ENCODE data around the gene ARL3. TPM values are rescaled to one million over a fixed set of nuclear protein-coding genes. Genes with fewer than 3 reads are reported as not detected.
"Not testable (repeated sequence)": the region's sequence is repeated elsewhere in the genome, so short reads cannot be mapped to it uniquely, and the experiment has no call there.

The ARL3 gene
- total RNA-seq, 2 donors from 2014 or later = 3.0 to 4.5 TPM

DNA sequence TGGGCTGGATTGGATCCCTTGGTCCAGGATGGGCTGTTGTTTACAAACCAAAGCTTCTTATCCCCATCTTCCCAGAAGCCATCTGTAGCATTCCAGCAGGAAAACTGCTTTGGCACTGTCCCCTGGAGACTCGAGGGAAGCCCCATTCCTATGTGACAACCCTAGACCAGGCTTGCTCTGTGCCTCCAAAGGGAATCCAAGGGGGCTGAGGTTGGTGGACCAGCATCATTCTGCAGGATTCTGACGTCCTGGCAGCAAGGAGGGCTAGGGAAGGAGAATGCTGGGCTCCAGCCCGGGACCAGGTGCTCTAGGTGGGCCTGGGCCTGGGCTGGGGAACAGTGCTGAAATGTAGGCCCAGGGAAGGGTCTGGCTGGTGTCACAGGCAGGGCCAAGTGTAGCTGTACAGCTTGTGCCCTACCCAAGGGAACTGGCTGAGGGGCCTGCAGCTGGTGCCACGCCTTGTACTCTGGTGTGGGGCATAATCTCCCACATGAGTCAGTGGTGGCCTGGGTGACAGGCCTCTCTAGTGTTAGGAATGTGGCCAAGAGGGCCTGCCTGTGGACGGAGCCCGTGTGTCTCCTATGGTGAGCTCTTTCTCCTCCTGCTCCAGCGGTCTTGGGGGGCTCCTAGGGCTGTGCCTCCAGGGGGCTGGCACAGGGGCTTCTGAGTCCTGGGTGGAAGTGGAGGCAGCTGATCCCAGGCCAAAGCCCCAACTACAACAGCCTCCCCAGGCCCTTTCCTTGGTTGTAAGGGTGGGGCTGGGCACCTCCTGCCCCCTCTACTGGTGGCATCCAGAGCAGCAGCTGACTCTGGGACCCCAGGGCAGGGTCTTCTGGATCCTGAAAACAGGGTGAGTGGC lies 44.8 kb downstream of the ARL3 start:
- Mint-ChIP-seq H3K4me1 (ENCODE audit: low read depth in 2 of 2) (peaks cover 9 to 15% of the 10 kb centered on the region in 2 donors), H3K27me3 (no peaks in the 10 kb centered on the region), H3K27ac (no peak overlapping the region), H3K4me3 (no peak overlapping the region), H3K36me3 (no peaks in the 10 kb centered on the region), H3K9me3 (no peaks in the 10 kb centered on the region)
- no peak for DNase-seq (ENCODE audit: low spot score)
- peak; percentile 25 to 58 for ATAC-seq

DNA sequence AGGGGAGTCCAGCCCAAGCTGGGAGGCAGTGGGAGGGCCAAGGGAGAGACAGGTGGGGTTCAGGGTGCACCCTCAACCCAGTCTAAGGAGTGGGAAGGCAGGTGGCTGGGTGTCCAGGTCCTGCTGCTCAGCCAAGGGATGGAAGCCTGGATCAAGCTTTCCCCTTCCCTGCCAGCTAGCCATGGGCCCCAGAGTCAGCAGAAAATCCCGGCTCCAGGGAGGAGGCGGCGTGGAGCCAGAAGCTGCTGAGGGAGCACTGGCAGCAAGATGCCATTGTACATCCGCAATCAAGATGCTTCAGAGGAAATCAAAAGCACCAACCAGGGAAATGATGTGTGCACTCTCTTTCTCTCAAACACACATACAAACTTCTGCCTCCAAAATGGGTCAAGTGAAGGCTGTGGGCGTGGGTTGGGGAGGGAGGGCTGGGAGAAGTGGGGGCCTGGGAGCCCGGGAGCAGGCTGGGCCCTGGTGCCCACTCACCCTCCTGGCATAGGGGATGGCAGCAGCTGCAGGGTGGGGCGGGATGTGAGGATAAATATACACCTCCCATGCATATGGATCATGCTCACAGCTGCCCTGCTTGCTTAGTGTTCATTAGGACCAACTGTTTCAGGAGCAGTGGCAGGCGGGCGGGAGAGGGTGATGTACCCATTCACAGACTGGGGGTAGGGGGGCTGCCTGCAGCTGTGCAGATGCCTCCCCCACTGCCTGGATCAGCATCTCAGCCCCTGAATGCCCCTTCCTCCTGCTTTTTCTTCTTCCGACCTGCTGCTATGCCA lies 45.7 kb downstream of the ARL3 start:
- no peak for ATAC-seq
- peak overlapping the region in 1 of 2 donors; percentile 19 for H3K27ac Mint-ChIP-seq
- H3K9me3 Mint-ChIP-seq = no peaks in the 10 kb centered on the region
- peaks cover 1 to 8% of the 10 kb centered on the region in 2 donors for H3K4me1 Mint-ChIP-seq (ENCODE audit: low read depth in 2 of 2)
- DNase-seq (ENCODE audit: low spot score) = no peak
- H3K36me3 Mint-ChIP-seq = no peaks in the 10 kb centered on the region
- H3K4me3 Mint-ChIP-seq = no peak overlapping the region
- H3K27me3 Mint-ChIP-seq = no peaks in the 10 kb centered on the region

DNA sequence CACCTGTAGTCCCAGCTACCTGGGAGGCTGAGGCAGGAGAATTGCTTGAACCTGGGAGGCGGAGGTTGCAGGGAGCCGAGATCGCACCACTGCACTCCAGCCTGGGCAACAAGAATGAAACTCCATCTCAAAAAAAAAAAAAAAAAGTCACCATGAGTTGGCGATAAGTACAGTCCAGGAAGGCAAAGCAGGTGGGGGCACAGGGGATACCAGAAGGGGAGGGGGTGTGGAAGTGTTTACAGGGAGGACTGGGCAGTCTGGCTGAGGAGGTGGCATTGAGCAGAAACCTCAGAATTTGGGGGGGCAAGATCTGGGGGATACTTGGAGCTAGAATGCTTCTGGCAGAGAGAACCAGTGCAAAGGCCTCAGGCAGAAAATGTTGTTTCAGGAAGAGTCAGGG lies 46.8 kb downstream of the ARL3 start:
- not testable (repeated sequence) for H3K36me3 Mint-ChIP-seq; H3K9me3 Mint-ChIP-seq; ATAC-seq; H3K27me3 Mint-ChIP-seq; DNase-seq (ENCODE audit: low spot score); H3K4me3 Mint-ChIP-seq; H3K4me1 Mint-ChIP-seq (ENCODE audit: low read depth in 2 of 2)
- H3K27ac Mint-ChIP-seq = peak overlapping the region in 1 of 2 donors; percentile 19

DNA sequence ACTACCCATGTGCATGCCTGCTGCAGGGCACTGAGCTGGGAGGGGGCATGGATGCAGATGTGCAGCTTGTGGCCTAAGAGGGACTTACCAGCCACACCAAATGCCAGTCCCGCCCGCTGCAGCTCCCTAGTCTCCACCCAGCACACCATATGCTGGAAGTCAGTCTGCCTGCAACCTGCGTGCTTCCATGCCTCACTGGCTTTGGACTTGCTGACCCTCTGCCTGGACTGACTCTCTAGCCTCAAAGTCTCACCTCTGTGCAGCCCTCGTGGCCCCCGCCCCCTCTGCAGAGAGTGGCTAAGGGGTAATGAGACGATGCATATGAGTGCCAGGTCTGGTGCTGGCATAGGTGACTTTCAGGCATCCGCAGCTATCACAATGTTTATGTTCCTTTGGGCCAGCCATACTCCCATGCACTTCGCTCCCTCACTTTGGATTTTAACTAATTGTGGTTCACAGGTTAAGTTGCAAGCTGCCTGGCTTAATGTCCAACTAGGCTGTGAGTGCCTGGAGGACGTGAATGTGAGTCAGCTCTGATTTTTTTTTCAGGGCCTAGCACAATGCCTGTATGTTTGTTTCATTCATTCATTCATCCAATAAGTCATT lies 48.2 kb downstream of the ARL3 start:
- H3K27ac Mint-ChIP-seq = no peak overlapping the region
- no peak overlapping the region for H3K4me3 Mint-ChIP-seq

DNA sequence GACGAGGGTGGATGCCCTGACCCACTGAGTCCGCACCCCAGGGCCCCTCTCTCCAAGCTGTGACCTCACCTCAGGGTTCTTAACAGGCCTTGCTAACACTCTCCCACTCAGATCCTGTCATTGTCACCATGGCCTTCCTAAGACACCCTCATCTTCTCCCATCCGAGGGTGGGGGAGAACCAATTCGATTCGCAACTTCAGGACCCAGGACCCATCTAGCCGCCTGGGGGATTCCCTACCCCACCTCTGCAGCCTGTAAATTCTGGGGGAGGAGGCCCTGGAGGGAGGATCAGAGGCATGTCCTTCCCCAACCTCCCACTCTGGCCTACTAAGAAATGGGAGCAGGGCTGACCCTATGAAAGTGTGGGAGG lies 52.6 kb downstream of the ARL3 start:
- Mint-ChIP-seq H3K27me3 (no peaks in the 10 kb centered on the region), H3K9me3 (no peaks in the 10 kb centered on the region), H3K4me3 (peak overlapping the region; percentile 50), H3K27ac (peak overlapping the region; percentile 88 to 93), H3K4me1 (ENCODE audit: low read depth in 2 of 2) (peaks cover 16 to 28% of the 10 kb centered on the region in 2 donors), H3K36me3 (peaks cover 5% of the 10 kb centered on the region)
- DNase-seq (ENCODE audit: low spot score) (no peak), ATAC-seq (peak; percentile 64 to 65)

More for the DNA sequence above, 48.2 kb downstream of the ARL3 start:
- H3K4me1 Mint-ChIP-seq (ENCODE audit: low read depth in 2 of 2) = peaks cover 6 to 17% of the 10 kb centered on the region in 2 donors
- H3K9me3 Mint-ChIP-seq = no peaks in the 10 kb centered on the region
- no peaks in the 10 kb centered on the region for H3K27me3 Mint-ChIP-seq
- no peak for DNase-seq (ENCODE audit: low spot score)
- H3K36me3 Mint-ChIP-seq = no peaks in the 10 kb centered on the region
- ATAC-seq = no peak

DNA sequence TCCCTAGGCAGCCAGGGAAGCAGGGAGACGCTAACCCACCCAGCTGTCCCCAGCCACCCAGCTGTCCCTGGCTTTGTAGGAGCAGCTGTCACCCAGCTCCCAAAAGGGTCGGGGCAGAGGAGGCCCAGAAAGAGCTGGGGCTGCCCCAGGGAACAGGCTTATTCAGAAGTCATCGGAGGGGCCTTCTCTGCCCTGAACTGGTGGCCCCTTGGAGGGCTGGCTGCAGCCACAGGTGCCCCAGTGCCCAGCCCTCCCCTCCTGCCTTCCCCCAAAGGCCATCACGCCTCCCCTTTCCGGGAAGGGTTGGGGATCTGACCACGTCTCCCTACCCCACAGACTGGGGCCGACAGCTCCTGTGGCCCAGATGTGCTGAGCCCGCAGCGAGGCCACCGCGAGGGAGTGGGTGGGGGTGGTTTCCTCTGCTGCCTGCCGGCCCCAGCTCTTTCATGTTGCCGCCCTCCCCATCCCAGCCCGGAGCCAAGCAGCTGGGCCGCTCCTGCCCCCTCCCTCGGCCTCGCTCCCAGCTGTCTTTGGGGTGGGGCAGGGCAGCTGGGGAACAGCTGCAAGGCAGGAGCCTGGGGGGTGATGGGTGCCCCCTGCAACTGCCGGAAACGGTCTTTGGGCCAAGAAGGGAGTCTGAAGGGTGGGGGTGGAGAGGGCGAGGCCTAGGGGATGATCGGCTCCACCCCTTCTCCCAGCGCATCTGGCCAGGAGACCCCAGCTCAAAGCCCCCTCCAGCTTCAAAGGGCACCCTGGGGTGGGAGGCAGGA lies 53.1 kb downstream of the ARL3 start:
- H3K4me3 Mint-ChIP-seq = peak overlapping the region; percentile 50
- peaks cover 16 to 28% of the 10 kb centered on the region in 2 donors for H3K4me1 Mint-ChIP-seq (ENCODE audit: low read depth in 2 of 2)
- peak overlapping the region; percentile 88 to 93 for H3K27ac Mint-ChIP-seq
- DNase-seq (ENCODE audit: low spot score) (peak; percentile 94), ATAC-seq (peak; percentile 93 to 95)
- H3K36me3 Mint-ChIP-seq = peaks cover 5% of the 10 kb centered on the region
- no peaks in the 10 kb centered on the region for H3K27me3 Mint-ChIP-seq
- no peaks in the 10 kb centered on the region for H3K9me3 Mint-ChIP-seq

DNA sequence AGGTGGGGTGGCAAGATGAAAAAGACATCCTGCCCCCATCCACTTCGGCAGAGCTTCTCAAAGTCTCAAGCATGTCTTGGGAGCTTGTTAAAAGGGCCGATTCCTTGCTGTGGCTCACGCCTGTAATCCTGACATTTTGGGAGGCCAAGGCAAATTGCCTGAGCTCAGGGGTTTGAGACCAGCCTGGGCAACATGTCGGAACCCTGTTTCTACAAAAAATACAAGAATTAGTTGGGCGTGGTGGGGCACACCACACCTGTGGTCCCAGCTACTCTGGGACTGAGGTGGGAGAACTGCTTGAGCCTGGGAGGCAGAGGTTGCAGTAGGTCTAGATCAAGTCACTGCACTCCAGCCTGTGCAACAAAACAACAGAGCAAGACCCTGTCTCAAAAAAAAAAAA lies 55.4 kb downstream of the ARL3 start:
- Mint-ChIP-seq H3K4me1 (ENCODE audit: low read depth in 2 of 2) (peaks cover 17 to 36% of the 10 kb centered on the region in 2 donors), H3K9me3 (no peaks in the 10 kb centered on the region), H3K4me3 (no peak overlapping the region)

DNA sequence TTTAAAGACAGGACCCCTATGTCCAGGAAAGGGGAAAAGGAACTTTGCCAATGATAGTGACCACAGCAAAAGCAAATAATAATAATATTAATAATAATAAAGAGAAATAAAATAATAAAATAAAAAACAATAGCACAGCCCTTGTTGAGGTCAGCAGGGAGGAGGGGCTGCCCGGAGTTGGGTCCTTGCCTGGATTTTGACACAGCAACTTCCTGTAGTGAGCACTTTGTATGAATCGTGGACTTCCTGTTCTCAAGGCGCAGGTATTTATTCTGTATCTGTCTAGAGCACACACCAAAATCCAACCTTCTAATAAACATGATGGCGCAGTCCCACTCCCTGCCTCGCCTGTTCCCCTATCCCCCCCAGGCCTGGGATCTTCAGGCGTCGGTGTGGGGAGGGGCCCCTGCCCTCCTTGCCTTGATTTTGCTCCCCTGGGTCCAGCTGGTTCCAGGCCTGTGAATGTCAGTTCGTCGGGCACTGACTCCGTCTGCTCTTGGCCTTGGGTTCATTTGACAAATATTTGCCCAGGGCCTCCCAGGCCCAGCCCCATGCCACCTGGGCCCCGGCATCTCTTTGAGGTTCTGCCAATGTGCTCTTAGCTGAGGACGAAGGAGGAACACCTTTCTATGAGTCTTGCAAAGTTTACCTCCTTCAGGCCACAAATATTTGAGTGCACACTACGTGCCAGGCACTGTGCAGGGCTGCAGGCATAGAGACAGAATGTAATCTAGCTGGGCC lies 56.0 kb downstream of the ARL3 start:
- H3K4me1 Mint-ChIP-seq (ENCODE audit: low read depth in 2 of 2) = peaks cover 24 to 43% of the 10 kb centered on the region in 2 donors
- peaks cover 5% of the 10 kb centered on the region for H3K36me3 Mint-ChIP-seq
- H3K4me3 Mint-ChIP-seq = peak overlapping the region; percentile 35
- H3K27me3 Mint-ChIP-seq = no peaks in the 10 kb centered on the region
- no peaks in the 10 kb centered on the region for H3K9me3 Mint-ChIP-seq
- no peak for ATAC-seq
- peak overlapping the region; percentile 68 to 93 for H3K27ac Mint-ChIP-seq
- DNase-seq (ENCODE audit: low spot score) = no peak

More for the DNA sequence above, 55.4 kb downstream of the ARL3 start:
- DNase-seq (ENCODE audit: low spot score) (no peak), ATAC-seq (no peak)
- H3K36me3 Mint-ChIP-seq = peaks cover 5% of the 10 kb centered on the region
- H3K27ac Mint-ChIP-seq = peak overlapping the region; percentile 68 to 93
- H3K27me3 Mint-ChIP-seq = no peaks in the 10 kb centered on the region

DNA sequence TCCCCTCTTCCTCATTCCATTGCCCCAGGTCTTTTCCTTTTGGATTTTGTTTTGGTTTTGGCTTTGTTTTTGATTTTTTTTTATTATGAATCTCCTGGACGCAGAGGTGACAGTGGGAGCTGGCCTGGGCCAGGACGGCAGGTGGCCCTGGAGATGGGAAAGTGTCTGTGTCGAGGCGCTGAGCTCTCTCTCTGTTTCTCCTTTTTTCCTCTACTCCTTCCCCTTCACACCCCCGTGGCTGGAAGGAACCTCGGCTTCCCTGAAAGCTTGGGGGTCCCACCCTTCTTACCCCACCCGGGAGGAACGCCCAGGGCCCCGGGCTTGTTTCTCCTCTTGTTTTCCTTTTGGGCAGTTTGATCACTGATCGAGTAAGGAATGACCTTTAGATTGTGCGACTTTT lies 56.7 kb downstream of the ARL3 start:
- ATAC-seq (no peak), DNase-seq (ENCODE audit: low spot score) (no peak)
- Mint-ChIP-seq H3K4me3 (no peak overlapping the region), H3K9me3 (no peaks in the 10 kb centered on the region), H3K27ac (peak overlapping the region; percentile 68 to 93), H3K27me3 (no peaks in the 10 kb centered on the region), H3K36me3 (peaks cover 5% of the 10 kb centered on the region), H3K4me1 (ENCODE audit: low read depth in 2 of 2) (peaks cover 31 to 47% of the 10 kb centered on the region in 2 donors)

DNA sequence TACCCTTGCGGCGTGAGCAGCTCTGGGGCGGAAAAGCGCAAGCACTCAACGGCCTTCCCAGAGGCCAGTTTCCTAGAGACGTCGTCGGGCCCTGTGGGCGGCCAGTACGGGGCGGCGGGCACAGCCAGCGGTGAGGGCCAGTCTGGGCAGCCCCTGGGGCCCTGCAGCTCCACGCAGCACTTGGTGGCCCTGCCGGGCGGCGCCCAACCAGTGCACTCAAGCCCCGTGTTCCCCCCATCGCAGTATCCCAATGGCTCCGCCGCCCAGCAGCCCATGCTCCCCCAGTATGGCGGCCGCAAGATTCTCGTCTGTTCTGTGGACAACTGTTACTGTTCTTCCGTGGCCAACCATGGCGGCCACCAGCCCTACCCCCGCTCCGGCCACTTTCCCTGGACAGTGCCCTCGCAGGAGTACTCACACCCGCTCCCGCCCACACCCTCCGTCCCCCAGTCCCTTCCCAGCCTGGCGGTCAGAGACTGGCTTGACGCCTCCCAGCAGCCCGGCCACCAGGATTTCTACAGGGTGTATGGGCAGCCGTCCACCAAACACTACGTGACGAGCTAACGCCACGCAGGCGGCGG lies 57.3 kb downstream of the ARL3 start:
- no peak for DNase-seq (ENCODE audit: low spot score)
- Mint-ChIP-seq H3K9me3 (no peaks in the 10 kb centered on the region), H3K4me1 (ENCODE audit: low read depth in 2 of 2) (peaks cover 36 to 50% of the 10 kb centered on the region in 2 donors), H3K4me3 (no peak overlapping the region), H3K36me3 (peaks cover 5% of the 10 kb centered on the region), H3K27me3 (no peaks in the 10 kb centered on the region), H3K27ac (peak overlapping the region in 1 of 2 donors; percentile 93)
- no peak for ATAC-seq

DNA sequence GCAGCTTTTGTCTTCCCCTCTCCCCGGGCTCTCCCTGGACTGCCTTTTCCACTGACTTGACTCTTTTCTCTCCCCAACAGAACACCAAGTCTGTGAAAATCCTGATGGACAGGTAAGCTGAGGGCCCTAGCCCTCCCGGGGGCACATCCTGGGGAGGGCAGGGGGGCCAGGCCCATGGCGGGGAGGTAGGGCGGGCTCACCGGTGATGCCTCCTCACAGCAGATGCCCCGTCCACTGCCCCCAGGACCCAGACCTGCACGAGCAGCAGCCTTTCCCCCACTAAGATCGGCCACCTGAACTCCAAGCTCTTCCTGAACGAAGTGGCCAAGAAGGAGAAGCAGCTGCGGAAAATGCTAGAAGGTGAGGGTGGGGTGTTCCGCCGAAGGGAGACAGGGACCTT lies 58.2 kb downstream of the ARL3 start:
- peaks cover 5% of the 10 kb centered on the region for H3K36me3 Mint-ChIP-seq
- peaks cover 39 to 49% of the 10 kb centered on the region in 2 donors for H3K4me1 Mint-ChIP-seq (ENCODE audit: low read depth in 2 of 2)
- no peak for DNase-seq (ENCODE audit: low spot score)
- H3K27me3 Mint-ChIP-seq = no peaks in the 10 kb centered on the region
- H3K9me3 Mint-ChIP-seq = no peaks in the 10 kb centered on the region
- no peak overlapping the region for H3K27ac Mint-ChIP-seq
- no peak overlapping the region for H3K4me3 Mint-ChIP-seq
- ATAC-seq = no peak

DNA sequence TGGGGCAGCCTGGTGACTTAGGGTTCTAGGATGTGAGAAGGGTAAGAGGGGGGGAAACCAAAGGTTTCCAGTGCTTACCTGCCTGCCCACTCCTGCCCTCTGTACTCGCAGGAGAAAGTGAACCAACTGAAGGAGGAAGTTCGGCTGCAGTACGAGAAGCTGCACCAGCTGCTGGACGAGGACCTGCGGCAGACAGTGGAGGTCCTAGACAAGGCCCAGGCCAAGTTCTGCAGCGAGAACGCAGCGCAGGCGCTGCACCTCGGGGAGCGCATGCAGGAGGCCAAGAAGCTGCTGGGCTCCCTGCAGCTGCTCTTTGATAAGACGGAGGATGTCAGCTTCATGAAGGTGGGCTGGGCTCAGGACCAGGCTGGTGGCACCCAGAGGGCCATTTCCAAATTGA lies 59.2 kb downstream of the ARL3 start:
- ATAC-seq (no peak), DNase-seq (ENCODE audit: low spot score) (no peak)
- H3K36me3 Mint-ChIP-seq = peaks cover 5% of the 10 kb centered on the region
- H3K9me3 Mint-ChIP-seq = no peaks in the 10 kb centered on the region
- H3K4me3 Mint-ChIP-seq = no peak overlapping the region
- no peaks in the 10 kb centered on the region for H3K27me3 Mint-ChIP-seq
- peak overlapping the region in 1 of 2 donors; percentile 93 for H3K27ac Mint-ChIP-seq
- peaks cover 39 to 53% of the 10 kb centered on the region in 2 donors for H3K4me1 Mint-ChIP-seq (ENCODE audit: low read depth in 2 of 2)

Measured in natural killer cell treated with Interleukin-12 subunit alpha and Interleukin-12 subunit beta and Interleukin-15 and Interleukin-18, amount 100 ng/mL, for 72 hours (primary cell).